ENCODE data around the gene RFC4. TPM values are rescaled to one million over a fixed set of nuclear protein-coding genes. Genes with fewer than 3 reads are reported as not detected.

Gene RFC4
- total and polyA plus RNA-seq, 9 of the 15 experiments (the other 6 are each of a cell fraction or from before 2014, with no cell fraction given), result 105 to 227 (median 180) TPM

GRCh38 chr3:186821429-186822387 lies 15.4 kb upstream of the RFC4 start (continued):
- peak; percentile 64; the same call in 1 of the 2 replicates for TF ChIP-seq REST (IDR thresholded peaks at IDR 0.05; ENCODE audit: borderline replicate concordance)
- TF ChIP-seq REST (CRISPR knock-in tag; IDR thresholded peaks at IDR 0.05; ENCODE audit: low read depth), result no peak
- TF ChIP-seq SMC3 (conservative IDR thresholded peaks at IDR 0.05; ENCODE audit: insufficient read depth, low read depth, low read length), result peak; percentile 49

Data from K562 (cell line).